Naive thymus-derived CD4-positive, alpha-beta T cell (primary cell): ENCODE data around the gene CAMK2A. TPM values are rescaled to one million over a fixed set of nuclear protein-coding genes. Genes with fewer than 3 reads are reported as not detected.
A peak's percentile ranks its signal among the peaks of the same experiment; 100 is the strongest.
"Not testable (repeated sequence)": the region's sequence is repeated elsewhere in the genome, so short reads cannot be mapped to it uniquely, and the experiment has no call there.

Experiments used
- ATAC-seq: fragments of 150-1000 bp; cut with Tn5 transposase; 2 replicates; pipeline ENCODE4 v1.10.0; 2021; ENCODE audit warnings: mild to moderate bottlenecking, moderate library complexity
- CTCF ChIA-PET: fragments of 350-600 bp; sonication (Branson Sonifier 250); formaldehyde crosslinking; loops from one replicate; lab custom pipeline; 2021; ENCODE audit warnings: antibody characterized with exemption; lab: Charles Lee
- POLR2A ChIA-PET: fragments of 350-600 bp; sonication (Branson Sonifier 250); formaldehyde crosslinking; loops from one replicate; lab custom pipeline; 2021; ENCODE audit warnings: antibody characterized with exemption, inconsistent platforms; lab: Charles Lee
- DNase-seq, 9 donors: peaks; one replicate each; pipeline versions ENCODE4 v3.0.0 to v3.0.0-alpha.2; 2020 to 2022; ENCODE audit warnings: mixed read lengths in 1 of 9
- H3K27ac ChIP-seq: one replicate; pipeline ENCODE4 v1.7.0; 2013; ENCODE audit warnings: mild to moderate bottlenecking, low read depth, low read length, moderate library complexity
- H3K27me3 ChIP-seq, 2 donors: one replicate each; pipeline ENCODE4 v1.7.0; 2013; ENCODE audit warnings: low read length in 2 of 2, mild to moderate bottlenecking in 2 of 2, moderate library complexity in 2 of 2; ENCODE audit not compliant: control insufficient read depth in 2 of 2, insufficient read depth in 2 of 2
- H3K36me3 ChIP-seq, 3 experiments: 1 replicate in 2 of 3; 2 replicates in 1 of 3; pipeline ENCODE4 v1.7.0; 2013; ENCODE audit warnings: low read length in 3 of 3, mild to moderate bottlenecking in 3 of 3, moderate library complexity in 1 of 3; ENCODE audit not compliant: insufficient read depth in 3 of 3, control insufficient read depth in 2 of 3
- H3K4me1 ChIP-seq, 2 donors: one replicate each; pipeline ENCODE4 v1.7.0; 2013; ENCODE audit warnings: low read length in 2 of 2, mild to moderate bottlenecking in 2 of 2, moderate library complexity in 1 of 2; ENCODE audit not compliant: control insufficient read depth in 2 of 2, insufficient read depth in 2 of 2
- H3K4me3 ChIP-seq: 2 replicates; pipeline ENCODE4 v1.7.0; 2013; ENCODE audit warnings: mild to moderate bottlenecking, low read length
- H3K9me3 ChIP-seq, 3 experiments: 1 replicate in 2 of 3; 2 replicates in 1 of 3; pipeline ENCODE4 v1.7.0; 2013; ENCODE audit warnings: low read length in 3 of 3; ENCODE audit not compliant: control insufficient read depth in 2 of 3
- H3K27ac Mint-ChIP-seq, 9 donors: one replicate each; pipeline ENCODE4 v1.8.0; 2020 to 2022; ENCODE audit warnings: mixed read lengths in 9 of 9, mild to moderate bottlenecking in 8 of 9, moderate library complexity in 5 of 9, inconsistent platforms in 2 of 9
- H3K27me3 Mint-ChIP-seq, 5 donors: one replicate each; pipeline ENCODE4 v1.8.0; 2021 to 2022; ENCODE audit warnings: mixed read lengths in 5 of 5, mild to moderate bottlenecking in 1 of 5
- H3K36me3 Mint-ChIP-seq, 5 donors: one replicate each; pipeline ENCODE4 v1.8.0; 2020 to 2022; ENCODE audit warnings: mixed read lengths in 5 of 5, mild to moderate bottlenecking in 3 of 5, inconsistent platforms in 1 of 5
- H3K4me1 Mint-ChIP-seq, 7 donors: one replicate each; pipeline ENCODE4 v1.8.0; 2020 to 2022; ENCODE audit warnings: mixed read lengths in 7 of 7, mild to moderate bottlenecking in 3 of 7, inconsistent platforms in 1 of 7
- H3K4me3 Mint-ChIP-seq, 10 donors: one replicate each; pipeline ENCODE4 v1.8.0; 2020 to 2022; ENCODE audit warnings: mild to moderate bottlenecking in 10 of 10, mixed read lengths in 10 of 10, moderate library complexity in 6 of 10, inconsistent platforms in 2 of 10
- H3K9me3 Mint-ChIP-seq, 11 donors: one replicate each; pipeline ENCODE4 v1.8.0; 2020 to 2022; ENCODE audit warnings: mixed read lengths in 11 of 11, mild to moderate bottlenecking in 4 of 11, inconsistent platforms in 1 of 11, moderate library complexity in 1 of 11
- intact Hi-C, 2 donors: fragments of 100-400 bp; cut with micrococcal nuclease; formaldehyde crosslinking; loops; one replicate each; pipeline ENCODE4 v1.15.1; 2023
- polyA plus RNA-seq, 2 donors: library from polyadenylated mRNA; unstranded; fragments of 300-500 nt; fragmentation: Illumina TruSeq; gene quantifications; one replicate each; pipeline ENCODE4 v1.2.3, GENCODE V29; 2021
- total RNA-seq, 6 experiments: library from RNA in 5 of 6; stranded (reverse) in 5 of 6; gene quantifications; 1 replicate in 5 of 6; 2 replicates in 1 of 6; pipeline ENCODE4 v1.2.3 and lab custom pipeline; 2021 to 2026

CAMK2A gene
- total and polyA plus RNA-seq, 7 experiments from 2014 or later = not detected

GRCh38 chr5:150236313-150236712 is 53.3 kb downstream of the CAMK2A start:
- H3K27ac Mint-ChIP-seq = no peak overlapping the region
- no peak overlapping the region for H3K4me3 Mint-ChIP-seq
- Histone ChIP-seq H3K4me1 (no peaks in the 10 kb centered on the region), H3K9me3 (no peaks in the 10 kb centered on the region), H3K27me3 (no peaks in the 10 kb centered on the region), H3K36me3 (no peaks in the 10 kb centered on the region), H3K4me3 (no peak overlapping the region), H3K27ac (no peak overlapping the region)
- no peak for ATAC-seq
- intact Hi-C loops = no loop called here
- no peaks in the 10 kb centered on the region for H3K27me3 Mint-ChIP-seq
- peaks cover 0 to 2% (median 0%) of the 10 kb centered on the region in 11 donors for H3K9me3 Mint-ChIP-seq
- no peaks in the 10 kb centered on the region for H3K36me3 Mint-ChIP-seq
- no peak for DNase-seq
- H3K4me1 Mint-ChIP-seq = no peaks in the 10 kb centered on the region
- CTCF ChIA-PET = no interaction called here
- POLR2A ChIA-PET = no interaction called here

DNA sequence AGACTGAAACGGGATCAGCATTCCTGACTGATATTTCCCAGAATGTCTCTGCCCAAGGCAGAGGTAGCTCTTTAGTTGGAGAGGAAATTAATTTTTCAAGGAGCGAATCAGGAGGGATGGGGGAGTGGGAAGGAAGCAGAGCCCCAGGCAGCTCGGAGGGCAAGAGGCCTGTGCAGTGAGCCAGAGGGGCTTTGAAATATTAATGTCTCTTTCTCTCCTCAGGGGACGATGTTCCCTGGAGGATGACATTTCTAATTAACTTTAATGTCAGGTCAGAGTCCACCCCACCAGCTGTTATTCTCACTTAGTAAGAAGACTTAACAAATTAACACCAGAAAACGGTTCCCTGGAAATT is 54.1 kb downstream of the CAMK2A start:
- no peaks in the 10 kb centered on the region for H3K36me3 ChIP-seq
- no peaks in the 10 kb centered on the region for H3K36me3 Mint-ChIP-seq
- no peaks in the 10 kb centered on the region for H3K27me3 Mint-ChIP-seq
- peak overlapping the region in 1 of 9 donors; percentile 22 for H3K27ac Mint-ChIP-seq
- no peak for DNase-seq
- H3K4me3 Mint-ChIP-seq = no peak overlapping the region
- peaks cover 0 to 2% (median 0%) of the 10 kb centered on the region in 11 donors for H3K9me3 Mint-ChIP-seq
- H3K9me3 ChIP-seq = no peaks in the 10 kb centered on the region
- no peaks in the 10 kb centered on the region for H3K4me1 ChIP-seq
- ChIA-PET POLR2A (no interaction called here), CTCF (no interaction called here)
- no peaks in the 10 kb centered on the region for H3K4me1 Mint-ChIP-seq
- no peak for ATAC-seq
- H3K27ac ChIP-seq = no peak overlapping the region
- intact Hi-C loops = no loop called here
- no peaks in the 10 kb centered on the region for H3K27me3 ChIP-seq
- no peak overlapping the region for H3K4me3 ChIP-seq

DNA sequence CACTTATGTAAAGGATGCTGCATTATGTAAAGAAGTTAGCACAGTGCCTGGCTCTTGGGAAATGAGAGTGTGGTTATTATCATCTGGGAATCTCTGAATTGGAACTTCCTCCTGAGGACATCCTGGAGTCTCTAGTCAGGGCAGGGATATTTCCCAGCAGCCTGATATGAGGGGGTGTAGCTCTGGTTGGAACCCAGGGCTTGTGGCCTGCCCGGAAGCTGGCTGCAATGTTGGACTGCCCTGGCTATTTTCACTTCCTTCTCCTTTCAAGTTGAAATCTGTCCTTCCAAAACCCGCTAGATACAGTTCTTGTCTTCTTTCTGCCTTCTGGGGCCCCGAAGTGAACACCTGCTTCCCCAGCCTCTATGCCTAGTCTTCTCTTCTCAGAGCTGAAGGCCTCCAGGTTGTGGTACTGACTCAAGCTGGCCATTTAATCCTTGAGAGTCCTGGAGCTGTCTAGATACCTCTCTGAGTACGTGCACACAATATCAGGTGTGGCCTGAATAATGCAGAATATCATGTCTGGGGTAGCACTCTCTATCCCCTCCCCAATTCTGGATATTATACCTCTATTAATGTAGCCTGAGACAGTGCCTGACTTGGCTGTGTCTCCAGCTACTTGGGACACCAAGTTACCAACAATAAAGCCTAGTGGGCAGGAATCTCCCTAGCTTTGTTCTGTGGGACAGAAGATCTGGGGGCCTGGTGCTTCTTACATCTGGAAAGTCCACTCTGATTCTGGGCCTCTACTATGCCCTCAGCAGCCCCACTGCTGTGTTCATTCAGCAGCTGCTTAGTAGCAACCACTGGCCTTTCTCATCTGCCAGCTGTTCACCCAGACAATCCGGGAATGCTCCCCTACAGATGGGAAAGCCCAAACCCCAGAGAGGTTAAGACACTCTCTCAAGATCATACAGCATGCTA is 54.7 kb downstream of the CAMK2A start:
- H3K27me3 ChIP-seq = no peaks in the 10 kb centered on the region
- Mint-ChIP-seq H3K36me3 (no peaks in the 10 kb centered on the region), H3K27ac (no peak overlapping the region), H3K27me3 (no peaks in the 10 kb centered on the region), H3K4me3 (peak overlapping the region in 1 of 10 donors; percentile 3), H3K4me1 (no peaks in the 10 kb centered on the region), H3K9me3 (peaks cover 0 to 2% (median 0%) of the 10 kb centered on the region in 11 donors)
- intact Hi-C loops = no loop called here
- DNase-seq (no peak), ATAC-seq (peak; percentile 53)
- POLR2A ChIA-PET = no interaction called here
- CTCF ChIA-PET = no interaction called here
- no peaks in the 10 kb centered on the region for H3K4me1 ChIP-seq
- no peaks in the 10 kb centered on the region for H3K9me3 ChIP-seq
- no peak overlapping the region for H3K27ac ChIP-seq
- H3K4me3 ChIP-seq = no peak overlapping the region
- no peaks in the 10 kb centered on the region for H3K36me3 ChIP-seq

GRCh38 chr5:150233706-150234105 is 55.9 kb downstream of the CAMK2A start:
- H3K27ac ChIP-seq, H3K27me3 Mint-ChIP-seq, H3K36me3 ChIP-seq, H3K4me1 ChIP-seq, H3K4me1 Mint-ChIP-seq, CTCF ChIA-PET, DNase-seq, H3K4me3 Mint-ChIP-seq, H3K27me3 ChIP-seq, H3K4me3 ChIP-seq, H3K27ac Mint-ChIP-seq, ATAC-seq, H3K9me3 ChIP-seq, H3K36me3 Mint-ChIP-seq, POLR2A ChIA-PET, intact Hi-C loops, H3K9me3 Mint-ChIP-seq: not testable (repeated sequence)

- Histone ChIP-seq H3K9me3 (no peaks in the 10 kb centered on the region), H3K27ac (no peak overlapping the region), H3K4me3 (no peak overlapping the region), H3K27me3 (no peaks in the 10 kb centered on the region), H3K4me1 (no peaks in the 10 kb centered on the region), H3K36me3 (no peaks in the 10 kb centered on the region)
- no peaks in the 10 kb centered on the region for H3K36me3 Mint-ChIP-seq
- H3K4me1 Mint-ChIP-seq = no peaks in the 10 kb centered on the region
- DNase-seq (no peak), ATAC-seq (no peak)
- no peak overlapping the region for H3K27ac Mint-ChIP-seq
- POLR2A ChIA-PET = no interaction called here
- peaks cover 0 to 2% (median 0%) of the 10 kb centered on the region in 11 donors for H3K9me3 Mint-ChIP-seq
- H3K4me3 Mint-ChIP-seq = no peak overlapping the region
- CTCF ChIA-PET = no interaction called here
- H3K27me3 Mint-ChIP-seq = no peaks in the 10 kb centered on the region
- intact Hi-C loops = no loop called here
Observed at GRCh38 chr5:150230842-150231241, 58.7 kb downstream of the CAMK2A start.

- no peaks in the 10 kb centered on the region for H3K36me3 Mint-ChIP-seq
- no peaks in the 10 kb centered on the region for H3K4me1 ChIP-seq
- DNase-seq (no peak), ATAC-seq (no peak)
- H3K27ac Mint-ChIP-seq = no peak overlapping the region
- H3K27me3 ChIP-seq = no peaks in the 10 kb centered on the region
- H3K9me3 Mint-ChIP-seq = peaks cover 0 to 2% (median 0%) of the 10 kb centered on the region in 11 donors
- no peak overlapping the region for H3K4me3 ChIP-seq
- intact Hi-C loops = no loop called here
- H3K27me3 Mint-ChIP-seq = no peaks in the 10 kb centered on the region
- no peak overlapping the region for H3K27ac ChIP-seq
- ChIA-PET CTCF (no interaction called here), POLR2A (no interaction called here)
- H3K4me3 Mint-ChIP-seq = no peak overlapping the region
- no peaks in the 10 kb centered on the region for H3K9me3 ChIP-seq
- no peaks in the 10 kb centered on the region for H3K36me3 ChIP-seq
- H3K4me1 Mint-ChIP-seq = no peaks in the 10 kb centered on the region
Observed at GRCh38 chr5:150229571-150229970, 60.0 kb downstream of the CAMK2A start.
